NCI-H774 (cell line): ENCODE measurements around the gene SLC36A3.
"Not testable (repeated sequence)": the region's sequence is repeated elsewhere in the genome, so short reads cannot be mapped to it uniquely, and the experiment has no call there.

Experiments
- DNase-seq: peaks from one replicate; lab custom pipeline; 2025; lab: John Stamatoyannopoulos, UW

Gene SLC36A3

GRCh38 chr5:151303666-151304065 lies at the start of gene SLC36A3:
TSS of gene SLC36A3 (minus strand) at chr5:151303766. CDS start at chr5:151303354, 412 bp downstream.
- no peak for DNase-seq

- DNase-seq: no peak
Measured at GRCh38 chr5:151351671-151352070, 48.1 kb upstream of the SLC36A3 start.

GRCh38 chr5:151348789-151349188 lies 45.2 kb upstream of the SLC36A3 start:
- no peak for DNase-seq

GRCh38 chr5:151347369-151347768 lies 43.8 kb upstream of the SLC36A3 start, which contains the start of gene SLC36A2:
TSS of gene SLC36A2 (minus strand) at chr5:151347559. CDS start at chr5:151347460, 99 bp downstream.
- no peak for DNase-seq

- no peak for DNase-seq
Measured at GRCh38 chr5:151345808-151346478, 42.4 kb upstream of the SLC36A3 start.

- DNase-seq: no peak
Measured at GRCh38 chr5:151345187-151345807, 41.7 kb upstream of the SLC36A3 start.

- no peak for DNase-seq
Measured at GRCh38 chr5:151344088-151344487, 40.5 kb upstream of the SLC36A3 start.

GRCh38 chr5:151340004-151340403 lies 36.4 kb upstream of the SLC36A3 start:
- no peak for DNase-seq

- no peak for DNase-seq
Measured at GRCh38 chr5:151338734-151339133, 35.2 kb upstream of the SLC36A3 start.

- no peak for DNase-seq
Measured at GRCh38 chr5:151332857-151333256, 29.3 kb upstream of the SLC36A3 start.

- DNase-seq: no peak
Measured at GRCh38 chr5:151328734-151329133, 25.2 kb upstream of the SLC36A3 start.

GRCh38 chr5:151327585-151327984 lies 24.0 kb upstream of the SLC36A3 start:
- DNase-seq: no peak

GRCh38 chr5:151326266-151326665 lies 22.7 kb upstream of the SLC36A3 start:
- DNase-seq: no peak

- no peak for DNase-seq
Measured at GRCh38 chr5:151320481-151320880, 16.9 kb upstream of the SLC36A3 start.

GRCh38 chr5:151318850-151319732 lies 15.5 kb upstream of the SLC36A3 start:
- DNase-seq: no peak

GRCh38 chr5:151317871-151318270 lies 14.3 kb upstream of the SLC36A3 start:
- no peak for DNase-seq

- peak; percentile 13 for DNase-seq
Measured at GRCh38 chr5:151315998-151316597, 12.5 kb upstream of the SLC36A3 start.

- no peak for DNase-seq
Measured at GRCh38 chr5:151313357-151313756, 9.8 kb upstream of the SLC36A3 start.

- DNase-seq: no peak
Measured at GRCh38 chr5:151312756-151313324, 9.3 kb upstream of the SLC36A3 start.

GRCh38 chr5:151310932-151311331 lies 7.4 kb upstream of the SLC36A3 start:
- no peak for DNase-seq

- DNase-seq: not testable (repeated sequence)
Measured at GRCh38 chr5:151309821-151310220, 6.3 kb upstream of the SLC36A3 start.

- not testable (repeated sequence) for DNase-seq
Measured at GRCh38 chr5:151309266-151309665, 5.7 kb upstream of the SLC36A3 start.
